Measurements from ENCODE around the gene LCTL.

DNA sequence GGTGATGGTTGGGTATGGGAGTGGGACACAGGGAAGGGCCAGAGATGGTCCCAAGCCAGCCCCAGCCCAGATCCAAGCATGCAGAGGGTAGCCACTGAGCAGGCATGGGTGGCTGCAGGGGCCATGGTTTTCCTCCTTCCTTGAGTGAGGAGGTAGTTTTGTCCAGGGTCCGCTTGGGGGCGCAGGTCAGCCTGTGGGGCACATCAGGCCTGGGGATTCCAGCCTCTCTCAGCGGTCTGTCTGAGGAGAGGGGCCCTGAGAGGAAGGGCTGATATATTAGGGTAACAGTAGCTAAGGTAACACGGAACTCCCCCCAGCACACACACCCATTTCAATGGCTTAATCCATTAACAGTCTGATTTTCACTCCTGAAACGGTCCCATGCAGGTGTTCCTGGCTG is 22.7 kb upstream of the LCTL start:
- TF ChIP-seq, protein P1, sequence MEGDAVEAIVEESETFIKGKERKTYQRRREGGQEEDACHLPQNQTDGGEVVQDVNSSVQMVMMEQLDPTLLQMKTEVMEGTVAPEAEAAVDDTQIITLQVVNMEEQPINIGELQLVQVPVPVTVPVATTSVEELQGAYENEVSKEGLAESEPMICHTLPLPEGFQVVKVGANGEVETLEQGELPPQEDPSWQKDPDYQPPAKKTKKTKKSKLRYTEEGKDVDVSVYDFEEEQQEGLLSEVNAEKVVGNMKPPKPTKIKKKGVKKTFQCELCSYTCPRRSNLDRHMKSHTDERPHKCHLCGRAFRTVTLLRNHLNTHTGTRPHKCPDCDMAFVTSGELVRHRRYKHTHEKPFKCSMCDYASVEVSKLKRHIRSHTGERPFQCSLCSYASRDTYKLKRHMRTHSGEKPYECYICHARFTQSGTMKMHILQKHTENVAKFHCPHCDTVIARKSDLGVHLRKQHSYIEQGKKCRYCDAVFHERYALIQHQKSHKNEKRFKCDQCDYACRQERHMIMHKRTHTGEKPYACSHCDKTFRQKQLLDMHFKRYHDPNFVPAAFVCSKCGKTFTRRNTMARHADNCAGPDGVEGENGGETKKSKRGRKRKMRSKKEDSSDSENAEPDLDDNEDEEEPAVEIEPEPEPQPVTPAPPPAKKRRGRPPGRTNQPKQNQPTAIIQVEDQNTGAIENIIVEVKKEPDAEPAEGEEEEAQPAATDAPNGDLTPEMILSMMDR (conservative IDR thresholded peaks at IDR 0.05 in 1 of 2, IDR thresholded peaks at IDR 0.05 in 1 of 2; ENCODE audit: low read depth in 1 of 2, low read length in 2 of 2) = peak in 1 of 2 donors; percentile 8
- no peak for TF ChIP-seq EZH2 (IDR thresholded peaks at IDR 0.05; ENCODE audit: low read length, missing control alignments)

All from fibroblast of lung (primary cell).